HG03103 (cell line): ENCODE measurements around the gene JAML.

Experiments used
- ATAC-seq: cut with Tn5 transposase; IDR thresholded peaks from one replicate; pipeline ENCODE4 v1.9.1; 2021; ENCODE audit warnings: low read depth; ENCODE audit not compliant: unreplicated experiment

Gene JAML

GRCh38 chr11:118170231-118170630 is 54.6 kb downstream of the JAML start:
- ATAC-seq: no peak

- no peak for ATAC-seq
Measured at GRCh38 chr11:118169300-118170140, 55.3 kb downstream of the JAML start.

- no peak for ATAC-seq
Measured at GRCh38 chr11:118168751-118169150, 56.1 kb downstream of the JAML start.

- ATAC-seq: no peak
Measured at GRCh38 chr11:118168316-118168715, 56.5 kb downstream of the JAML start.

GRCh38 chr11:118167906-118168305 is 56.9 kb downstream of the JAML start:
- ATAC-seq: no peak

- no peak for ATAC-seq
Measured at GRCh38 chr11:118167253-118167652, 57.6 kb downstream of the JAML start.

- no peak for ATAC-seq
Measured at GRCh38 chr11:118166641-118167040, 58.2 kb downstream of the JAML start.

GRCh38 chr11:118164885-118165284 is 59.9 kb downstream of the JAML start:
- ATAC-seq: no peak

- no peak for ATAC-seq
Measured at GRCh38 chr11:118163494-118163893, 61.3 kb downstream of the JAML start.

- ATAC-seq: no peak
Measured at GRCh38 chr11:118162846-118163245, 62.0 kb downstream of the JAML start.

- no peak for ATAC-seq
Measured at GRCh38 chr11:118161786-118162185, 63.0 kb downstream of the JAML start.

GRCh38 chr11:118157186-118157895 is 67.5 kb downstream of the JAML start:
- ATAC-seq: no peak

- ATAC-seq: no peak
Measured at GRCh38 chr11:118156531-118157185, 68.2 kb downstream of the JAML start.

- no peak for ATAC-seq
Measured at GRCh38 chr11:118155776-118156530, 68.9 kb downstream of the JAML start.

GRCh38 chr11:118154641-118155040 is 70.2 kb downstream of the JAML start:
- ATAC-seq: no peak

- no peak for ATAC-seq
Measured at GRCh38 chr11:118153976-118154375, 70.8 kb downstream of the JAML start.

- no peak for ATAC-seq
Measured at GRCh38 chr11:118153516-118153915, 71.3 kb downstream of the JAML start.

- ATAC-seq: no peak
Measured at GRCh38 chr11:118152552-118153471, 72.0 kb downstream of the JAML start, which contains the start of gene SCN4B. TSS of gene SCN4B (minus strand) at chr11:118152823. CDS start at chr11:118152673, 150 bp downstream.

- ATAC-seq: no peak
Measured at GRCh38 chr11:118152020-118152551, 72.7 kb downstream of the JAML start.
